GM12872 (cell line): Measurements from ENCODE around the gene ANKRD13A.

Source experiments
- TF ChIP-seq, protein P1 (sequence below): IDR thresholded peaks from 3 replicates; pipeline ENCODE4 v1.5.1; 2011; ENCODE audit warnings: low read depth, mild to moderate bottlenecking, low read length, moderate library complexity; ENCODE audit not compliant: insufficient read depth

Gene ANKRD13A

DNA sequence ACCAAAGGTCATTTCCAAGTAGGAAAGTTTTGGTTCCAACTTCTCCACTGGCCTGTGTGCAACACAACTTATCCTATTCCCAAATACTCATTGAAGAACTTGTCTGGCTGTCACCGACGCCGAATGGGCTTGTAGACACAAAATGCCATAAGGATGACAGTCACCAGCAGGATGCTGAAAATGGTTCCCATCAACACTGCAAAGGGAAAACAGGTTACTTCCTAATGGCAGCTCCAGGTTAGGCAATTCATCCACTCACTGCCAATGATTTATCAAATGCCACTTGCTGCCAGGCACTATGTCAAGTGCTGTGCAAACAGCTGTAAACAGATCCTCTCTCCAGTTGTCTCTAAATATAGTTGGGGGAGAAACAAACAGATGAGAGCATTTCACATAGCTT, 43.0 kb downstream of the ANKRD13A start:
- TF ChIP-seq, protein P1, sequence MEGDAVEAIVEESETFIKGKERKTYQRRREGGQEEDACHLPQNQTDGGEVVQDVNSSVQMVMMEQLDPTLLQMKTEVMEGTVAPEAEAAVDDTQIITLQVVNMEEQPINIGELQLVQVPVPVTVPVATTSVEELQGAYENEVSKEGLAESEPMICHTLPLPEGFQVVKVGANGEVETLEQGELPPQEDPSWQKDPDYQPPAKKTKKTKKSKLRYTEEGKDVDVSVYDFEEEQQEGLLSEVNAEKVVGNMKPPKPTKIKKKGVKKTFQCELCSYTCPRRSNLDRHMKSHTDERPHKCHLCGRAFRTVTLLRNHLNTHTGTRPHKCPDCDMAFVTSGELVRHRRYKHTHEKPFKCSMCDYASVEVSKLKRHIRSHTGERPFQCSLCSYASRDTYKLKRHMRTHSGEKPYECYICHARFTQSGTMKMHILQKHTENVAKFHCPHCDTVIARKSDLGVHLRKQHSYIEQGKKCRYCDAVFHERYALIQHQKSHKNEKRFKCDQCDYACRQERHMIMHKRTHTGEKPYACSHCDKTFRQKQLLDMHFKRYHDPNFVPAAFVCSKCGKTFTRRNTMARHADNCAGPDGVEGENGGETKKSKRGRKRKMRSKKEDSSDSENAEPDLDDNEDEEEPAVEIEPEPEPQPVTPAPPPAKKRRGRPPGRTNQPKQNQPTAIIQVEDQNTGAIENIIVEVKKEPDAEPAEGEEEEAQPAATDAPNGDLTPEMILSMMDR: no peak

DNA sequence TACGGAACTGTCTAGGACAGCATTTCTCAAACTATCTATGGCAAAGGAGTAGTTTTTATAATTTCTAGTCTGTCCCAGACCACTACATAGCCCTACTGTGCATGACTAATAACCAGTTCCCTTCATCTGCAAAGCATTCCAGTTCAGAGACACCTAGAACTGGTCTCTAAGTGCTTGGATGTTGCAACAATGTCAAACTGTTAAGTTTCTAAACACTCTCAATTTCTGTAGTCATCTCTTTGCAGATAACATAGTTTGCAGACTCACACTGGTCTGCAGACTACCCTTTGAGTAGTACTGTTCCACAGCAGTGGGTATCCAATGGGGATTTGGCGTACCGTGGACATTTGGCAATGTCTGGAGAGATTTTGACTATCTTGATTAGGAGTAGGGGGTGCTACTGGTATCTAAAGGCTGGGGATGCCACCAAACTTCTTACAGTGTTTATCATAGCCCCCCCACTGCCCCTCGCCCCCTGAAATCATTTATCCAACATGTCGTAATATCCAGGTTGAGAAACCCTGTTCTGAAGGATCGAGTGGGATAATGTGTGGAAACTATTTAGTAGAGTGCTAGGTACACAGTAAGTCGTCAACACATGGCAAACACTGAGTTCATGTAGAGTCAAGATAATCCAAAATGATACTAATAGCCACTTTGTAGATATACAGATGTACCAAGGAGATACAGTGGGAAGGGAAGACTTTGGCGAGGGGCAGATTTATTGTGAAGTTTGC, 47.4 kb downstream of the ANKRD13A start:
- TF ChIP-seq, protein P1: no peak

DNA sequence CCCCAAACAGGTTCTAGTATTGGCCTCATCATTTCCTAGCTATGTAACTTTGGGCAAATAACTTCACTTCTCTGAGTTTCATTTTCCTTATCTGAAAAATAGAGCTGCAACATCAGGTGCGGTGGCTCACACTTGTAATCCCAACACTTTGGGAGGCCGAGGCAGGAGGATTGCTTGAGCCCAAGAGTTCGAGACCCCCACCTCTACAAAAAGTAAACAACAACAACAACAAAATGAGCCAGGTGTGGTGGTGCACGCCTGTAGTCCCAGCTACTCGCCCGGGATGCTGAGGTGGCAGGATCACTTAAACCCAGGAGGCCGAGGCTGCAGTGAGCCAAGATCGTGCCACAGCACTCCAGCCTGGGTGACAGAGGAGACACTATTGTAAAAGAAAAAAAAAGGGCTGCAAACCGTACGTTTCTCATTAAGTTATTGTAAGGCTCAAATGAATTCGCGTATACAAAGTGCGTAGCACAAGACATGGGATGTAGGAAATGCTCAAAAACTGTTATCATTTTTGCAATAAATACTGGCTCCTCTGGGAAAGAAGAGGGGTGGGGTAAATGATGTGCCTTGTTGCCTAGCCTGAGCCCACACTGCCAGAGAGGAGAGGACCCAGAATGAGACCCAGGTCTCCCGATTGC, 48.2 kb downstream of the ANKRD13A start:
- TF ChIP-seq, protein P1: no peak

DNA sequence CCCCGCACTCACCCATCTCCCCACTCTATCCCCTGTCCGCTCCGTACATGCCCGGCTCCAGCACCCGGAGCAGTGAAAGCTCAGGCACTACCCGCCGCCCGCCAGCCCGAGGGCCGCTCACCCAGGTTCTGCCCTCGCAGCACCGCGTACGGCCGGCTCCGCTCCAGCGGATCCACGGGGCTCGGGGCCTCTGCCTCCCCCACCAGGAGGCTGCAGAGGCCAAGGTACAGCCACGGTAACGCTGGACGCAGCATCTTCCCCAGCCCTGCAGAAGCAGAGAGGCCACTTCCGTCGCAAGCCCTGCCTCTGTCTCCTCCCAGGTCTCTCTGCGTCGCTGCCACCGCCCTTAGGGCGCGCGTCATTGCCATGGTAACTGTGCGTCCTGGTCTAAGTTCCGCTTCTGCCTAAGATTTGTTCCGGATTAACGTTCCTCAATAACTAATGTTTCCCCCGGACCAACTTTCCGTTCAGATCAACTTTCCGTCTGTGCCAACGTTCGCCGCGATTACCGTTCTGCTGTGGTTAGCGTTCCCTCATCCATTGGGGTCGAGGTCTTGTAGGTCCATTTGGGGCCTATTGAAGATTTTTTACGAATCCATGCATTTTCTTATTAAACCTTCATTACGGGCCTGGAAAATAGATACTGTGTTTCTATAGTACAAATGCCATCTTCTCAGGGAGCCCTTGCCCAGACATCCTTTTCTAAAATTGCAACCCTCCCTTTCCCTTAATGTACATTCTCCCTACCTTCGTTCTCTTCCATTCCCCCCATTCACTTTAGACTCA, 49.2 kb downstream of the ANKRD13A start, which contains the start of gene C12orf76:
TSS of gene C12orf76 (minus strand) at position 281 of the 786 bp plus-strand sequence. CDS start at position 254, 27 bp downstream.
- TF ChIP-seq, protein P1: no peak

DNA sequence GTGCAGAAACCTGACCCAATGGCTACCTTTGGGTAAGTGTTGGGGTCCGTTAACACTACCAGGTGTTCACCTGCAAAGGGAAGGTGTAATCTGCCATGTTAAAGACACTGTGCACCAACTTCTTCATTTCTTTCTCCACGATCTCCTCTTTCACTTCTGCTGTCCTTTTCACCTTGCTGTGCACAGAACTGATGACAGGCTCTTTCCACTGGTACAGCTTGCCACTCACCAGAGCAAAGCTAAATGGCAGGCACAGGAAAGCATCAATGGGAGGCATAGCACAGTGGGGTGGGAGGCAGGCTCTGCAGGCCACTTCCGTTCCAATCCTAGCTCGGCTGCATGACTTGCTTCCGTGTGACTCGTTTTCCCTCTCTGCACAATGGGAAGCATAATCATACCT, 51.7 kb downstream of the ANKRD13A start:
- TF ChIP-seq, protein P1: no peak

DNA sequence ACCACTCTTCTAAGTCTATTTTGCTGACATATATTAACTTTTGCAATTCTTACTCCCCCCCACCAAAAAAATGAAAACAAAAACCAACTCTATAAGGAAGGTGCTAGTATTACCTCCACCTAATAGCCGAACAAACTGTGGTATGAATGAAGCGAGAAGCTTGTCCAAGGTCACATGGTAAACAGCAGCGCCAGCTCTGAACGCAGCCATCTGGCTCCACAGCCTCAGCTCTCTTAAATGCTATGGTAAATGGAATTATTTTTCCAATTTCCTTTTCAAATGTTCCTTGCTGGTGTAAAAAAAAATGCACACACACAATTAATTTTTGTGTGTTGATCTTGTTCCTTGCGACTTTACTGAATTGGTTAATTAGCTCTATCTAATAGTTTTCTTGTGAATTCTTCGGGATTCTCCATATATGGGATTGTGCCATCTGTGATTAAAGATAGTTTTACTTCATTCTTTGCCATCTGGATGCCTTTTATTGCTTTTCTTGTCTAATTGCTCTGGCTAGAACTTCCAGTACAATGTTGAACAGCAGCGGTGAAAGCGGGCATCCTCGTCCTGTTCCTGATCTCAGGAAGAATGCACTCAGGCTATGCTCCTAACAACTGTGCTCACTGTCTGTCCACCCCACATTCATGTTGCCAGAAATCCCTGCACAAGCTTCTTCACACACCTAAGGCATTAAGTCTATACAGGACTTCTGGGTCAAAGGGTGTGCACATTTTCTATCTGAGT, 59.8 kb downstream of the ANKRD13A start:
- TF ChIP-seq, protein P1: no peak
